Osteocyte (in vitro differentiated cells): ENCODE measurements around the gene POLR1D. TPM values are rescaled to one million over a fixed set of nuclear protein-coding genes. Genes with fewer than 3 reads are reported as not detected.
A peak's percentile ranks its signal among the peaks of the same experiment; 100 is the strongest.

Experiments used
- DNase-seq: peaks from one replicate; pipeline ENCODE4 v3.0.0; 2021; ENCODE audit warnings: mixed read lengths; ENCODE audit not compliant: unreplicated experiment; ENCODE audit errors: extremely low spot score
- H3K27ac Mint-ChIP-seq: one replicate; pipeline ENCODE4 v1.8.0; 2021; ENCODE audit warnings: mild to moderate bottlenecking, mixed read lengths; ENCODE audit not compliant: unreplicated experiment
- H3K27me3 Mint-ChIP-seq: one replicate; pipeline ENCODE4 v1.8.0; 2021; ENCODE audit warnings: mixed read lengths; ENCODE audit not compliant: unreplicated experiment
- H3K36me3 Mint-ChIP-seq: one replicate; pipeline ENCODE4 v1.8.0; 2021; ENCODE audit warnings: mixed read lengths; ENCODE audit not compliant: unreplicated experiment
- H3K4me1 Mint-ChIP-seq: one replicate; pipeline ENCODE4 v1.8.0; 2021; ENCODE audit warnings: mixed read lengths; ENCODE audit not compliant: unreplicated experiment
- H3K4me3 Mint-ChIP-seq: one replicate; pipeline ENCODE4 v1.8.0; 2021; ENCODE audit warnings: mild to moderate bottlenecking, moderate library complexity, mixed read lengths; ENCODE audit not compliant: unreplicated experiment
- H3K9me3 Mint-ChIP-seq: one replicate; pipeline ENCODE4 v1.8.0; 2021; ENCODE audit warnings: mixed read lengths; ENCODE audit not compliant: unreplicated experiment
- total RNA-seq: library from RNA; stranded (reverse); gene quantifications from 2 replicates; pipeline ENCODE4 v1.2.1, GENCODE V29; 2021
- TF ChIP-seq, protein P1 (sequence below): fragments of 200-600 bp; sonication (generic); IDR thresholded peaks from 2 replicates; pipeline ENCODE4 v1.5.0; 2021; ENCODE audit warnings: antibody characterized with exemption, mild to moderate bottlenecking, moderate library complexity

POLR1D gene
- total RNA-seq, 1 donor from 2014 or later: 96.4 TPM

- DNase-seq: no peak
- Mint-ChIP-seq H3K36me3 (peaks cover 11% of the 10 kb centered on the region), H3K4me3 (no peak overlapping the region), H3K9me3 (peaks cover 9% of the 10 kb centered on the region), H3K27ac (no peak overlapping the region), H3K27me3 (no peaks in the 10 kb centered on the region), H3K4me1 (peaks cover 20% of the 10 kb centered on the region)
- TF ChIP-seq, protein P1, sequence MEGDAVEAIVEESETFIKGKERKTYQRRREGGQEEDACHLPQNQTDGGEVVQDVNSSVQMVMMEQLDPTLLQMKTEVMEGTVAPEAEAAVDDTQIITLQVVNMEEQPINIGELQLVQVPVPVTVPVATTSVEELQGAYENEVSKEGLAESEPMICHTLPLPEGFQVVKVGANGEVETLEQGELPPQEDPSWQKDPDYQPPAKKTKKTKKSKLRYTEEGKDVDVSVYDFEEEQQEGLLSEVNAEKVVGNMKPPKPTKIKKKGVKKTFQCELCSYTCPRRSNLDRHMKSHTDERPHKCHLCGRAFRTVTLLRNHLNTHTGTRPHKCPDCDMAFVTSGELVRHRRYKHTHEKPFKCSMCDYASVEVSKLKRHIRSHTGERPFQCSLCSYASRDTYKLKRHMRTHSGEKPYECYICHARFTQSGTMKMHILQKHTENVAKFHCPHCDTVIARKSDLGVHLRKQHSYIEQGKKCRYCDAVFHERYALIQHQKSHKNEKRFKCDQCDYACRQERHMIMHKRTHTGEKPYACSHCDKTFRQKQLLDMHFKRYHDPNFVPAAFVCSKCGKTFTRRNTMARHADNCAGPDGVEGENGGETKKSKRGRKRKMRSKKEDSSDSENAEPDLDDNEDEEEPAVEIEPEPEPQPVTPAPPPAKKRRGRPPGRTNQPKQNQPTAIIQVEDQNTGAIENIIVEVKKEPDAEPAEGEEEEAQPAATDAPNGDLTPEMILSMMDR: no peak
These were observed 43.3 kb upstream of the POLR1D start for GRCh38 chr13:27578121-27579030.

GRCh38 chr13:27583645-27584044 lies 38.0 kb upstream of the POLR1D start:
- no peak for DNase-seq
- Mint-ChIP-seq H3K4me3 (peak overlapping the region; percentile 30), H3K27ac (peak overlapping the region; percentile 87), H3K4me1 (peaks cover 34% of the 10 kb centered on the region), H3K36me3 (peaks cover 2% of the 10 kb centered on the region), H3K27me3 (no peaks in the 10 kb centered on the region), H3K9me3 (peaks cover 6% of the 10 kb centered on the region)
- TF ChIP-seq, protein P1: no peak

- H3K4me1 Mint-ChIP-seq: peaks cover 32% of the 10 kb centered on the region
- peak overlapping the region; percentile 43 for H3K27ac Mint-ChIP-seq
- H3K9me3 Mint-ChIP-seq: peaks cover 8% of the 10 kb centered on the region
- no peak overlapping the region for H3K4me3 Mint-ChIP-seq
- H3K36me3 Mint-ChIP-seq: no peaks in the 10 kb centered on the region
- H3K27me3 Mint-ChIP-seq: no peaks in the 10 kb centered on the region
- TF ChIP-seq, protein P1: no peak
- no peak for DNase-seq
These were observed 34.5 kb upstream of the POLR1D start for GRCh38 chr13:27587095-27587746.

- H3K4me3 Mint-ChIP-seq: no peak overlapping the region
- H3K4me1 Mint-ChIP-seq: peaks cover 26% of the 10 kb centered on the region
- no peak overlapping the region for H3K27ac Mint-ChIP-seq
- H3K36me3 Mint-ChIP-seq: no peaks in the 10 kb centered on the region
- H3K27me3 Mint-ChIP-seq: no peaks in the 10 kb centered on the region
- DNase-seq: no peak
- TF ChIP-seq, protein P1: no peak
- peaks cover 8% of the 10 kb centered on the region for H3K9me3 Mint-ChIP-seq
These were observed 33.3 kb upstream of the POLR1D start for GRCh38 chr13:27588405-27588804.

- Mint-ChIP-seq H3K9me3 (peaks cover 8% of the 10 kb centered on the region), H3K4me3 (no peak overlapping the region), H3K4me1 (peaks cover 3% of the 10 kb centered on the region), H3K27ac (no peak overlapping the region), H3K27me3 (no peaks in the 10 kb centered on the region), H3K36me3 (no peaks in the 10 kb centered on the region)
- DNase-seq: no peak
- TF ChIP-seq, protein P1: no peak
These were observed 28.8 kb upstream of the POLR1D start for GRCh38 chr13:27592865-27593264.
